ENCODE measurements around the gene RALGPS1.

GRCh38 chr9:127256324-127256723 lies 341.7 kb downstream of the RALGPS1 start:
- TF ChIP-seq CTCF (IDR thresholded peaks at IDR 0.05; ENCODE audit: low read length) (no peak), EZH2 (optimal IDR thresholded peaks at IDR 0.05; ENCODE audit: low read depth, low read length) (no peak), EZH2phosphoT487 (IDR thresholded peaks at IDR 0.05; ENCODE audit: low read length) (no peak)
